ENCODE data around the gene FCN3.

FCN3 gene

GRCh38 chr1:27377760-27378495 lies 3.3 kb upstream of the FCN3 start:
- DNase-seq, result no peak

- no peak for DNase-seq
Measured at GRCh38 chr1:27372808-27373690, 1.6 kb downstream of the FCN3 start.

- no peak for DNase-seq
Measured at GRCh38 chr1:27372022-27372807, 2.4 kb downstream of the FCN3 start.

- no peak for DNase-seq
Measured at GRCh38 chr1:27368869-27369582, 5.6 kb downstream of the FCN3 start.

- no peak for DNase-seq
Measured at GRCh38 chr1:27367160-27367650, 7.4 kb downstream of the FCN3 start.

- DNase-seq, result peak; percentile 57
Measured at GRCh38 chr1:27366411-27367159, 8.0 kb downstream of the FCN3 start, which contains the start of gene MAP3K6. Gene MAP3K6, minus strand, starts transcription at chr1:27366961. Its CDS starts 364 bp downstream, at chr1:27366597.

GRCh38 chr1:27366113-27366410 lies 8.6 kb downstream of the FCN3 start:
- peak; percentile 63 for DNase-seq

- peak; percentile 82 for DNase-seq
Measured at GRCh38 chr1:27365372-27366112, 9.1 kb downstream of the FCN3 start.

- DNase-seq, result no peak
Measured at GRCh38 chr1:27364696-27365371, 9.8 kb downstream of the FCN3 start.

GRCh38 chr1:27363766-27364695 lies 10.6 kb downstream of the FCN3 start:
- no peak for DNase-seq

- DNase-seq, result no peak
Measured at GRCh38 chr1:27361553-27361952, 13.1 kb downstream of the FCN3 start.

- DNase-seq, result no peak
Measured at GRCh38 chr1:27361044-27361402, 13.6 kb downstream of the FCN3 start.

- DNase-seq, result no peak
Measured at GRCh38 chr1:27360159-27361043, 14.2 kb downstream of the FCN3 start.

- DNase-seq, result no peak
Measured at GRCh38 chr1:27359822-27360158, 14.8 kb downstream of the FCN3 start.

- no peak for DNase-seq
Measured at GRCh38 chr1:27358928-27359313, 15.7 kb downstream of the FCN3 start.

- DNase-seq, result no peak
Measured at GRCh38 chr1:27358038-27358927, 16.3 kb downstream of the FCN3 start.
